HG03045 (cell line): ENCODE data around the gene CMIP.
"Not testable (repeated sequence)": the region's sequence is repeated elsewhere in the genome, so short reads cannot be mapped to it uniquely, and the experiment has no call there.

Experiments
- ATAC-seq: cut with Tn5 transposase; IDR thresholded peaks from one replicate; pipeline ENCODE4 v1.9.1; 2021; ENCODE audit warnings: mild to moderate bottlenecking, moderate library complexity; ENCODE audit not compliant: unreplicated experiment

Gene CMIP

GRCh38 chr16:81514568-81515258 is 70.1 kb downstream of the CMIP start:
- ATAC-seq = no peak

- ATAC-seq = no peak
Observed at GRCh38 chr16:81515281-81515680, 70.7 kb downstream of the CMIP start.

GRCh38 chr16:81515721-81516120 is 71.1 kb downstream of the CMIP start:
- ATAC-seq = no peak

GRCh38 chr16:81516478-81517149 is 72.0 kb downstream of the CMIP start:
- no peak for ATAC-seq

GRCh38 chr16:81517150-81517499 is 72.5 kb downstream of the CMIP start:
- ATAC-seq = no peak

- no peak for ATAC-seq
Observed at GRCh38 chr16:81517629-81518438, 73.2 kb downstream of the CMIP start.

- ATAC-seq = no peak
Observed at GRCh38 chr16:81518439-81518757, 73.8 kb downstream of the CMIP start.

GRCh38 chr16:81519301-81520150 is 74.9 kb downstream of the CMIP start:
- ATAC-seq = no peak

- ATAC-seq = no peak
Observed at GRCh38 chr16:81520151-81520470, 75.5 kb downstream of the CMIP start.

- ATAC-seq = no peak
Observed at GRCh38 chr16:81520560-81521135, 76.0 kb downstream of the CMIP start.

- ATAC-seq = no peak
Observed at GRCh38 chr16:81521141-81521626, 76.6 kb downstream of the CMIP start.

- ATAC-seq = no peak
Observed at GRCh38 chr16:81522108-81522701, 77.6 kb downstream of the CMIP start.

GRCh38 chr16:81522851-81523250 is 78.2 kb downstream of the CMIP start:
- not testable (repeated sequence) for ATAC-seq

- ATAC-seq = no peak
Observed at GRCh38 chr16:81523387-81524115, 78.9 kb downstream of the CMIP start.

GRCh38 chr16:81524382-81524781 is 79.8 kb downstream of the CMIP start:
- no peak for ATAC-seq

GRCh38 chr16:81524885-81525284 is 80.3 kb downstream of the CMIP start:
- not testable (repeated sequence) for ATAC-seq

- ATAC-seq = no peak
Observed at GRCh38 chr16:81526199-81526598, 81.6 kb downstream of the CMIP start.

- no peak for ATAC-seq
Observed at GRCh38 chr16:81526935-81527334, 82.3 kb downstream of the CMIP start.

GRCh38 chr16:81527477-81528178 is 83.0 kb downstream of the CMIP start:
- no peak for ATAC-seq
